ENCODE results near the gene IKZF4.

- TF ChIP-seq CTCF (conservative IDR thresholded peaks at IDR 0.05; ENCODE audit: low read depth, low read length) (peak; percentile 83), EZH2phosphoT487 (IDR thresholded peaks at IDR 0.05; ENCODE audit: borderline replicate concordance, low read length) (no peak)
Observed at GRCh38 chr12:56078931-56079722, 58.3 kb downstream of the IKZF4 start.

Measured in PC-3 (cell line).